Heart right ventricle (tissue), 16 donors: ENCODE data around the gene ATP5ME. TPM values are rescaled to one million over a fixed set of nuclear protein-coding genes. Genes with fewer than 3 reads are reported as not detected.

Experiments used
- ATAC-seq, 8 donors: fragments of 200-7000 bp; cut with Tn5 transposase; one replicate each; pipeline ENCODE4 v1.9.1; 2020; ENCODE audit warnings: mild to moderate bottlenecking in 8 of 8, moderate library complexity in 8 of 8, moderate number of reproducible peaks in 1 of 8
- DNase-seq, 2 donors: peaks; one replicate each; pipeline ENCODE4 v3.0.0-alpha.2; 2020
- H3K27ac ChIP-seq, 10 donors: fragments of 200-600 bp; sonication (generic) in 2 of 10; one replicate each; pipeline versions ENCODE4 v1.5.0 to v1.8.0; 2020 to 2022; ENCODE audit warnings: mild to moderate bottlenecking in 3 of 10
- H3K27me3 ChIP-seq, 7 donors: fragments of 200-600 bp; one replicate each; pipeline ENCODE4 v1.8.0; 2021 to 2022; ENCODE audit warnings: mild to moderate bottlenecking in 2 of 7
- H3K36me3 ChIP-seq, 9 donors: fragments of 200-600 bp; sonication (generic) in 1 of 9; one replicate each; pipeline versions ENCODE4 v1.5.0 to v1.8.0; 2020 to 2022; ENCODE audit warnings: mild to moderate bottlenecking in 2 of 9
- H3K4me1 ChIP-seq, 9 donors: fragments of 200-600 bp; sonication (generic) in 1 of 9; one replicate each; pipeline versions ENCODE4 v1.5.0 to v1.8.0; 2020 to 2022; ENCODE audit warnings: mild to moderate bottlenecking in 4 of 9
- H3K4me3 ChIP-seq, 10 donors: fragments of 200-600 bp; sonication (generic) in 2 of 10; one replicate each; pipeline versions ENCODE4 v1.5.0 to v1.8.0; 2020 to 2022; ENCODE audit warnings: mild to moderate bottlenecking in 7 of 10, moderate library complexity in 2 of 10
- H3K9me3 ChIP-seq, 11 donors: fragments of 200-600 bp in 10 of 11; sonication (generic) in 2 of 11; one replicate each; pipeline versions ENCODE4 v1.5.0 to v1.8.0; 2013 to 2022; ENCODE audit warnings: mild to moderate bottlenecking in 2 of 11, control low read depth in 1 of 11, moderate library complexity in 1 of 11
- CTCF ChIP-seq, 9 donors: fragments of 200-600 bp; sonication (generic) in 2 of 9; IDR thresholded peaks; one replicate each; pipeline versions ENCODE4 v1.5.0 to v1.8.0; 2021 to 2022; ENCODE audit warnings: antibody characterized with exemption in 9 of 9, mild to moderate bottlenecking in 5 of 9, moderate library complexity in 1 of 9
- WGBS, 2 donors: extraction: QIAGEN DNeasy Blood & Tissue Kit; methylation state at CpG; one replicate each; pipeline ENCODE4 v1.1.7; 2013; ENCODE audit warnings: inconsistent platforms in 1 of 2; 5-methylcytosine and 5-hydroxymethylcytosine counted together
- intact Hi-C, 10 donors: fragments of 100-400 bp; cut with DNase I; formaldehyde crosslinking; loops; one replicate each; pipeline versions ENCODE4 v1.11.1 to v1.14.2; 2022
- polyA plus RNA-seq, 2 donors: library from polyadenylated mRNA; stranded (reverse); fragments of 200-250 nt; gene quantifications; one replicate each; pipeline ENCODE4 v1.2.3, GENCODE V29; 2013
- total RNA-seq, 10 donors: library from RNA; stranded (reverse); fragmentation: NEBNext Ultra II Directional in 3 of 10; extraction: Animal tissue kit (Norgen Biotek cat#: 25700) in 3 of 10; gene quantifications; one replicate each; pipeline versions ENCODE4 v1.2.1 to v1.2.4, GENCODE V29; 2021 to 2023
- donor health status: Arrhythmogenic right ventricular cardiomyopathy.
- donor health status: ischemic (EF 13 %, LVEDD 7.1; RV severe dilation, severe dysfunction).
- donor health status: healthy with polysubstance abuse.
- donor health status: DM: no; HTN: yes; CAD: no.
- donor health status: DM: no; HTN: no; CAD: no.
- donor health status: ischemic (EF 25% LVEDD 6.9; RV normal size, moderate dysfunction).
- donor health status: ischemic (EF 25% LVEDD 5.7; RV mildly dilated, moderate dysfunction).
- donor health status: healthy.
- donor health status: DM: yes; HTN: yes; CAD: no.
- donor health status: Ischemic cardiomyopathy.
- donor health status: ischemic (EF 35%, LVEDD 5.7; RV mildly dilated, moderate dysfunction).
- donor health status: nonischemic (EF 11% LVEDD 7.7; RV severe dilation, severe dysfunction).
- donor health status: DM: yes; HTN: yes; CAD: no.
- donor health status: PGD.
- donor health status: ischemic (EF 29% LVEDD 5.4; RV normal size, mild dysfunction).
- donor health status: nonischemic (EF 23%, LVEDD 6.1; RV moderate dilation, normal function).

Gene ATP5ME
- total and polyA plus RNA-seq, 12 donors: 651 to 4,239 (median 1,012) TPM

GRCh38 chr4:622996-623913 lies 50.8 kb downstream of the ATP5ME start:
- no peak for TF ChIP-seq CTCF (IDR thresholded peaks at IDR 0.05)
- no peaks in the 10 kb centered on the region for H3K4me1 ChIP-seq
- H3K4me3 ChIP-seq: no peak overlapping the region
- H3K27ac ChIP-seq: no peak overlapping the region
- intact Hi-C loops: no loop called here
- no peaks in the 10 kb centered on the region for H3K9me3 ChIP-seq
- H3K36me3 ChIP-seq: no peaks in the 10 kb centered on the region
- 79 to 81% methylated on average over 23 to 24 of the region's 24 CpGs for WGBS, 2 donors
- DNase-seq (no peak), ATAC-seq (peak in 1 of 8 donors; percentile 14)
- peaks cover 0 to 23% (median 1%) of the 10 kb centered on the region in 7 donors for H3K27me3 ChIP-seq

Other genes starting within 250 kb of the ATP5ME start
- gene ZNF721, start 175.1 kb downstream of the ATP5ME start, total RNA-seq: 10 to 100 TPM in 9 of 10 donors, 1 to 10 TPM in 1; 9.9 to 17.6 (median 15.3) TPM
- 10 to 100 TPM in 1 of 2 donors, 1 to 10 TPM in 1; 4.9 to 11.3 TPM for gene ZNF721, start 175.1 kb downstream of the ATP5ME start, polyA plus RNA-seq
- 10 to 100 TPM; 13.2 to 20.4 (median 17.1) TPM for gene PIGG, start 175.1 kb downstream of the ATP5ME start, total RNA-seq
- gene PIGG, start 175.1 kb downstream of the ATP5ME start, polyA plus RNA-seq: 10 to 100 TPM; 12.6 to 49.5 TPM
- not detected for gene TMEM271, start 98.0 kb downstream of the ATP5ME start, total RNA-seq
- not detected for gene TMEM271, start 98.0 kb downstream of the ATP5ME start, polyA plus RNA-seq
- 1 to 10 TPM; 1.8 to 6.2 (median 4.4) TPM for gene PDE6B, start 48.7 kb downstream of the ATP5ME start, total RNA-seq
- 1 to 10 TPM in 1 of 2 donors, under 1 TPM in 1; 0.73 to 2.0 TPM for gene PDE6B, start 48.7 kb downstream of the ATP5ME start, polyA plus RNA-seq
- 1 to 10 TPM; 4.0 to 7.5 (median 6.1) TPM for gene MYL5, start 266 bp upstream of the ATP5ME start, total RNA-seq
- gene MYL5, start 266 bp upstream of the ATP5ME start, polyA plus RNA-seq: 1 to 10 TPM; 3.3 to 8.1 TPM
- 10 to 100 TPM in 9 of 10 donors, 1 to 10 TPM in 1; 9.8 to 16.9 (median 12.3) TPM for gene SLC49A3, start 14.9 kb upstream of the ATP5ME start, total RNA-seq
- gene SLC49A3, start 14.9 kb upstream of the ATP5ME start, polyA plus RNA-seq: 10 to 100 TPM in 1 of 2 donors, 1 to 10 TPM in 1; 8.8 to 28.5 TPM
- 10 to 100 TPM; 17.5 to 26.1 (median 20.9) TPM for gene PCGF3, start 31.6 kb upstream of the ATP5ME start, total RNA-seq
- gene PCGF3, start 31.6 kb upstream of the ATP5ME start, polyA plus RNA-seq: 10 to 100 TPM; 21.7 to 50.8 TPM
- gene CPLX1, start 151.9 kb upstream of the ATP5ME start, total RNA-seq: 1 to 10 TPM; 1.5 to 4.8 (median 2.2) TPM
- 10 to 100 TPM in 1 of 2 donors, 1 to 10 TPM in 1; 2.1 to 10.8 TPM for gene CPLX1, start 151.9 kb upstream of the ATP5ME start, polyA plus RNA-seq